NK-92 treated with Interleukin-12 subunit alpha and Interleukin-12 subunit beta, amount 100 ng/mL, for 24 hours (cell line): Measurements from ENCODE around the gene ADGRA3.

Source experiments
- DNase-seq: peaks from one replicate; lab custom pipeline; 2025; lab: John Stamatoyannopoulos, UW

ADGRA3 gene

DNA sequence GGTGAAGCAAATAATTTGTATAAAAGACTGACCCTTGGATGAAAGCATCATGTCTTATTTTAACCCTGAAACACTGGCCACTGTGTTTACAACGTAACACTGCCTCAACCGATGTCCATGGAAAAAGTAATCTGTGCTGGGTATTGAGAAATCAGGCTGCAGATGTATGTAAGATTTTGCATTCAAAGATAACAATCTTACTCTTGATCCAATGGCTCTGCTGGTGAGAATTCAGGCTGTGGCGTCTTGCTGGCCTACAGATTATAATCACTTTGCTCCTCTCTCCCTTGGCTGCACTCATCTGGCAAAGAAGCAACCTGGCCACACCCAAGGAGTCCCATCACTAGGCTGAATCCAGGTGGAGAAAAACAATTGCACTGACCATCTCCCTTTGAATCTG lies 7.5 kb downstream of the ADGRA3 start:
- no peak for DNase-seq

GRCh38 chr4:22504922-22505321 lies 10.9 kb downstream of the ADGRA3 start:
- no peak for DNase-seq

- no peak for DNase-seq
Measured at GRCh38 chr4:22504447-22504846, 11.4 kb downstream of the ADGRA3 start.

DNA sequence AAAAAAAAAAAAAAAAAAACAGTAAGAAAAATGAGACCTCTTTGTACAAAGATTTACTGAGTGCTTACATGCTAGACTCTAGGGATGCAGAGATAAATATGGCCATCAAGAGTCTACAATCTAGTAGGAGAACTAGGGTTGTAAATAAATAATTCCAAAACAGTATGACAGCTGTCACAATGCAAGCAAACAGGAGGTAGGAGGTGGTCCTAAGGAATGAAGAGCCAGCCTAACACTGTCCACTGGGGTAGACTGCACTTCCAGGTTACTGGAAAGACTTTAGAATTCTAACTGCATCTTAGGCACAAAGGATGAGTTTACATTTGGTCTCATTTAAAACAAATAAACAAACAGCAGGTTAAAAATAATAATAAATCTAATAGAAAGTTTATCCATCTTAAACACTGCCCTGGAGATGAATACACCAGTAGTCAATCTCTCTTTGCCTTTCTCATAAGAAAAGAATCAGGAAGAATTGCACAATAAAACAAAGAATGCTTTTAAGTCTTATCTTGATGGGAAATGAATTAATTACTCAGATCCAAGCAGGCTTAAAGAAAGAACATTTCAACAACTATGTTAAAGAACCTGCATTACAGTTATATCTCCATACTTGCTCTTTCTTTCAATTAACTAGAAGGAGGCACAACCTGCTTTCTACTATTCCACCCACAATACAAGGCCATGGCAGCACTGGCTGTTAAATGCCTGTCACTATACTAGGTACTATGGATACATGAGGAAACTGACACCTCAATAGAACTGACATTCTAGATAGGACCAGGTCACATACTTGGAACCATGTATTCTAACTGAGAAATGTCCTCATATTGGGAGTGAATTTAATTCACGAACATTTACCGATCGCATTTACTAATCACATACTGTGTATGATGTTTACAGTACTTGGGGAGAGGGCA lies 12.7 kb downstream of the ADGRA3 start:
- no peak for DNase-seq

GRCh38 chr4:22501715-22502095 lies 14.2 kb downstream of the ADGRA3 start:
- no peak for DNase-seq

DNA sequence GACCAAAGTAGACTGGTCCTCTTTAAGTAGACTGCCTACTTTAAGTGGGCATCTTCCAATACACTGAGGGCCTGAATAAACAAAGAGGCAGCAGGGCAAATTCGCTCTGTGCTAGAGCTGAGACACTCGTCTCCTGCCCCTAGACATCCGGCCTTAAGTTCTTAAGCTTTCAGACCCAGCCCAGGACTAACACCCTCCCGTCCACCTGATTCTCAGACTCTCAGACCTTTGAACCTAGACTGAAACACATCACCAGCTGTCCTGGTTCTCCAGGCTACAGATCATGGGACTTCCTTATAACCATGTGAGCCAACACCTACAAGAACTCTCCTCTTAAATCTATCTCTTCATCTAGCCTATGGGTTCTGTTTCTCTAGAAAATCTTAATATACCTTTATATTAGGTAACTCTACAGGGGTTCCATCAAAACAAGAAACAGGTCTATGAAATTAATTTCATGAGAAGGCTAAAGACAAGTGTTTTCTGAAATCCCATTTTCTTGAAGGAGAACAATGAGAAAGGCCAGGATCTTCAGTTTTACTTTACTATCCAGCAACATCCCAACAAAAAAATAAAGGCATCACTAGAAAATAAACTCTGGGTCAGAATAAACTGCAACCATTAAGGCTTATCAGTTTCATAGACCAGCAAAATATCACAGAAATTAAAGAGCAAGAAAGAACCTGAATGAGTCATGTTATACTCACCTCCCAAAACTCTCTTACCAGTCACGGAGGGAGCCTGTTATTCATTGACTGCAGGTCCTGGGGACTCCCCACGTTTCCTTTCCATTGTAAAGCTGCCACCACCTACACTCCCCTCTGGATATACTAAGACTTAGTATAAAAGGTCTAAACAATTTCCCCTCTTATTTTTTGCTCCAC lies 14.8 kb downstream of the ADGRA3 start:
- DNase-seq, result no peak

GRCh38 chr4:22500128-22500611 lies 15.7 kb downstream of the ADGRA3 start:
- DNase-seq, result no peak

DNA sequence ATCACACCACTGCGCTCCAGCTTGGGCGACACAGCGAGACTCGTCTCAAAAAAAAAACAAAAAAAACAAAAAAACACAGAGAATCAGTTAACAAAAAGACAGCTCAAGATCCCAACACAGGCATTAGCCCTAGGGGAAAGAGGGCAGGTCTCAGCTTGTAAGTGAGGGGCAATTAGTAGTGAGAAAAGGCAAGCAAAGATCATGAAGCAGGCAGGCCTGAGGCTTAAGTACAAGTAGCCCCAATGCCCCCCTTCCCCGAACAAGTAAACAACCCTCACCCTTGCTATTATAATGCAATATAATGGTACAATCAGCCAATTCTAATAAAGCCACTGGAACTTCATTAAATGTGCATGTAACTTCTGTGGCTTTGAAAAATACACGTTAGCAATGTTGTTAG lies 17.0 kb downstream of the ADGRA3 start:
- DNase-seq, result no peak

DNA sequence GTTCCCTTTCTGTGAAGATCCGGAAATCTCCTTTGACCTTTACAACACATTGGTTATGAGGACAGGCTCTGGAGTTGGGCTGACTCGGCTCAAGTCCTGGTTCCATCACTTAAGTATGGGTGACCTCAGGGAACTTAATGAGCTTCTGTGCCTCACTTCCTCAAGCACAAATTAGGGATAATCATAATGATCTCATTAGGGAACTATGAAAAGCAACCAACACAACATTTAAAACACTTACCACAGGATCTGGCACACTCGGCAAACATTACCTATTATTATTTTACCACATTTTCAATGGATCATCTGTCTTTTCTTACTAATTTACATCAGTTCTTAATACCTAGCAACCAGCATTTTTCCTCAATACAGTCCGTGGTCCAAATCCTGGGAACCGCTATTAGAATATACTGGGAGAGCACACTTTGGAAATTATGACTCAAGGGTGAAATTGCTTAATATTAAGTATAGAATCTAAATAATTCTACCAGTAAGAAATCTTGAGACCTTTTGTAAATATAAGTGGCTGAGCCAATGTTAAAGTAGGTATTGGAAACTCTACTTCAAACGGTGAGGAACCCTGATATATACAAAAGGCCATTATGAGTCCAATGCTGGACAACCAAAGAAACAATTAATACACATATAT lies 19.6 kb downstream of the ADGRA3 start:
- no peak for DNase-seq

DNA sequence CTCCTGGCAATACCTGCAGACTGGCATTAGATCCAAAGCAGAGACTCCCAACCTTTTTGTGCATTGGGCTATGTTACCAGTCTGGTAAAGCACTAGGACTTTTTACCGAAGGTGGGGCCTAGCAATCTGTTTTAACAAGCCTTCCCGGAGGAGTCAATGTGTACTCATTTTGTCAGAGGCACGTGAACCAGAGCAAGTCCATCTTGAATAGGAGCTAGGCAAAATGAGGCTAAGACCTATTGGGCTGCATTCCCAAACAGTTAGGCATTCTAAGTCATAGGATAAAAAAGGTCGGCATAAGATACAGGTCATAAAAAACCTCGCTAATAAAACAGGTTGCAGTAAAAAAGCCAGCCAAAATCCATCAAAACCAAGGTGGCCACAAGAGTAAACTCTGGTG lies 22.3 kb downstream of the ADGRA3 start:
- no peak for DNase-seq

- no peak for DNase-seq
Measured at GRCh38 chr4:22492987-22493386, 22.9 kb downstream of the ADGRA3 start.

DNA sequence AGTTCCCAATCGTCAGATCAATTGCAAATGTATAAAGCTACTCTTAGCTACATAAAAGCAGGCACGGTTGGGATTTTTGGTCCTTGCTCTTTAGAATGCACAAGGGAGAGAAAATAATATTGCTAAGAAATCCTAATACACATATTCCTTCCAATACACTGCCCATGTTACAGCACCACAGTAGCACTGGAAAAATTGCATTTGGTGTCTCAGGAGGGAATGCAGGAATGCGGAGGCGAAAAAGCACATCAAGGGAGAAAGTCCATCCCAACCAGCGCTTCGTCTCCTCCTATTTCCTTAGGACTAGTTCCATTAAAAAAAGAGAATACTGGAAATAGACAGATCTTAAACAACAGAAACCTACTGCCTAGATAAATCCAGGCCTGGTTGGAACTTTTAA lies 23.9 kb downstream of the ADGRA3 start:
- no peak for DNase-seq

GRCh38 chr4:22490718-22491315 lies 25.0 kb downstream of the ADGRA3 start:
- DNase-seq, result no peak

DNA sequence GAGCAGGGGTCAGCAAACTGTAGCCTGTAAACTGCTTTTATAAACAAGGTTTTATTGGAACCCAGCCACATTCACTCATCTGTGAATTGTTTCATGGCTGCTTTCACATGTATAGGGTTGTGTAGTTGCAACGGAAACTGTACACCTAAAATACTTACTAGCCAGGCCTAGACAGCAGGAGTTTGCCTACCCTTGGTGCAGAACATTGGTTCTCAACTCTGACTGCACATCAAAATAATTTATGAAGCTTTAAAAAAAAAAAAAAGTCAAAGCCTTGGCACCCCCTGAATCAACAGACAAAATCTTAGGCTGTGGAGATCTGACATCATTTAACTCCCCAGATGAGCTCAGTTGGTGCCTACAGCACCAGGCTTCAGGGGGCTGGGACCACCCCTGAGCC lies 27.8 kb downstream of the ADGRA3 start:
- no peak for DNase-seq

DNA sequence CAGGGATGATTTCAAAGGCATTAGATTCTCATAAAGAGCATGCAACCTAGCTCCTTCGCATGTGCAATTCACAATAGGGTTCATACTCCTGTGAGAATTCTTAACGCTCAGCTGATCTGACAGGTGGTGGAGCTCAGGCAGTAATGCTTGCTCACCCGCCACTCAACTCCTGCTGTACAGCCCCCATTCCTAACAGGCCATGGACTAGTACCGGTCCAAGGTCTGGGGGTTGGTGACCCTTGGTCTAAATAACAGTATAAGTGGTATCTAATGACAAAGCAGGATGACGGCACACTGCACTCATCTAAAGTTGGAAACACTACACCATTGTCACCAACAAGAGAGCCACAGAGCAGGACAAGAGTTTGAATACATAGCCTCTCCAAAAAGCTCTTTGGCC lies 28.5 kb downstream of the ADGRA3 start:
- no peak for DNase-seq

- DNase-seq, result no peak
Measured at GRCh38 chr4:22486276-22486675, 29.6 kb downstream of the ADGRA3 start.

DNA sequence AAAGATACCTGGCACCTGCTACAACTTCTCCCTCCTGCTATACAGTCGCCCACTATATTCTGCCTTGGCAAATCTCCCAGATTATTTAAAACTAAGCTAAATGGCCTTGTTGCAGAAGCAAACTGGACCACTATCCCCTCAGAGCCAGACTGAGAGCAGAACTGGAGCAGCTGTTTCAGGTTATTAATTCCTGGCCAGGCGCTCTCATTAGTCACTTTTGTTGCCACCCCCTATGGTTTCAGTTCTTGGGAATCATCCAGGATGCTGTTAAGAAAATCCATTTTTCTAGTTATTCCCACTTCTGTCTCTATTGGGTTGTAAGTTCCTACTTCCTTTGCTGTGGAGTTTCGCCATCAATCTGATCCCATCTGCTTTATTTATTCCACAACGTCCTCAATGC lies 30.1 kb downstream of the ADGRA3 start:
- DNase-seq, result no peak

GRCh38 chr4:22483551-22483981 lies 32.3 kb downstream of the ADGRA3 start:
- no peak for DNase-seq

DNA sequence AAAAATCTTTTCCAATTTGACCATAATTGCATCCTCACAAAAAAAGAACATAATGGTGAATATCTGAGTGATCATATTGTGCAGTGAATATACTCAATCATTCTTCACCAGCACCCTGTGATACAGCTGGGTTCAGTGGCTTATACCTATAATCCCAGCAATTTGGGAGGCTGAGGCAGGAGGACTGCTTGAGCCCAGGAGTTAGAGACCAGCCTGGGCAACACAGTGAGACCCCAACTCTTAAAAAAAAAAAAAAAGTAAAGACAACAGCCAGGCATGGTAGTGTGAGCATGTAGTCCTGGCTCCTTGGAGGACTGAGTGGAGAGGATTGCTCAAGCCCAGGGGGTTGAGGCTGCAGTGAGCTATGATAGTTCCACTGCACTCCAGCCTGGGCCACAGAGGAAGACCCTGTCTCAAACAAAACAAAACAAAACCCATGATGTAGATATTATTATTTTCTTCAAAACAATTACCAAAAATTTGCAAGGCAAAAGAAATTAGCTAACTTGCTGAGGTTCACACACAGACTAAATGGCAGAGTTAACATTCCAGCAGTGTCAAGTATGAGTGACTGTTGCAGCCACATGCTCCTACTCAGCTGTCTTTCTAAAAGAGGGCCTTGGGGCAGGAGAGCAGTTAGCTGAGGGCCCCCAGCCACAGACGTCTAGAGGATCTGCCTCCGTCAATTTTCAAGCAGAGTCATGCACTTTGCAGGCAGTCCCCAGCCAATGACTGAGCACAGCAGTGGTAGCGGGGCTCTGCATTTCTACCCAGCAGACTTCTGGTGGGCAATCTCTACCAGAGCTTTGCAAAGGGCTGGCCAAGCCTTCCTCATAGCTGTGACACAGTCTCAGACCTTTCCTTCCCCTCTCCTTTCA lies 33.4 kb downstream of the ADGRA3 start:
- DNase-seq, result no peak

DNA sequence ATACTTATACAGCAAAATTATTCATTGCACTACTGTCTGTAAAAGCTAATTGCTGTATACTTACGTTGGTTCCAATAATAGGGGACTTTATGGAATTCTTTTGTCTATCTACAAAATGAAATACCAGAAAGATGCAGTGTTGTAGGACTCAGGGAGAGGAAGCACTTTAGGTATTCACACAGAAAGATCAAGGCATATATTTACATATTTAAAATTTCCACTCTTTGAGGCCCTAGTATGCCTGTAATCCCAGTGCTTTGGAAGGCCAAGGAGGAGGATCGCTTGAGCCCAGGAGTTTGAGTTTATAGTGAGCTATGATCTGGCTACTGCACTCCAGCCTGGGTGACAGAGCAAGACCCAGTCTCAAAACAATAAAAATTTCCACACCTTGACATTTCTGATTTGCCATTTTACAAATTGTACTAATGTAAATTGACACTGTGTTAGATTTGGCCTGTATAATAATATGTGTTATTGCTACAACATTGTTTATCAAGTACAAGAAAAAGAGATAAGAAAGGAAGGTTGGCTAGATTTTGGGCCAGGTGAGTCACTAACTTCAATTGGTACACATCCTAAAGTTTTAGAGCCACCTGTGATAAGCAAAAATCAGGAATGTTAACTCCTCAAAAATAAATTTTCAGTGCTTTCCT lies 35.1 kb downstream of the ADGRA3 start:
- DNase-seq, result no peak
